Keratinocyte (primary cell): Measurements from ENCODE around the gene NIPA2.

Experiments used
- EZH2 ChIP-seq: IDR thresholded peaks from one replicate; pipeline ENCODE4 v1.6.1; 2012; ENCODE audit warnings: inconsistent platforms, mild to moderate bottlenecking, low read length, moderate library complexity
- TF ChIP-seq, protein P1 (sequence below), 3 experiments: IDR thresholded peaks in 1 of 3; conservative IDR thresholded peaks in 1 of 3; optimal IDR thresholded peaks in 1 of 3; 2 replicates in 2 of 3; 3 replicates in 1 of 3; pipeline versions ENCODE3 to v1.5.1; 2011; ENCODE audit warnings: low read length in 3 of 3, mild to moderate bottlenecking in 3 of 3, moderate library complexity in 2 of 3, control low read depth in 1 of 3, inconsistent platforms in 1 of 3; ENCODE audit not compliant: insufficient read depth in 2 of 3; ENCODE audit errors: extremely low read depth in 1 of 3

DNA sequence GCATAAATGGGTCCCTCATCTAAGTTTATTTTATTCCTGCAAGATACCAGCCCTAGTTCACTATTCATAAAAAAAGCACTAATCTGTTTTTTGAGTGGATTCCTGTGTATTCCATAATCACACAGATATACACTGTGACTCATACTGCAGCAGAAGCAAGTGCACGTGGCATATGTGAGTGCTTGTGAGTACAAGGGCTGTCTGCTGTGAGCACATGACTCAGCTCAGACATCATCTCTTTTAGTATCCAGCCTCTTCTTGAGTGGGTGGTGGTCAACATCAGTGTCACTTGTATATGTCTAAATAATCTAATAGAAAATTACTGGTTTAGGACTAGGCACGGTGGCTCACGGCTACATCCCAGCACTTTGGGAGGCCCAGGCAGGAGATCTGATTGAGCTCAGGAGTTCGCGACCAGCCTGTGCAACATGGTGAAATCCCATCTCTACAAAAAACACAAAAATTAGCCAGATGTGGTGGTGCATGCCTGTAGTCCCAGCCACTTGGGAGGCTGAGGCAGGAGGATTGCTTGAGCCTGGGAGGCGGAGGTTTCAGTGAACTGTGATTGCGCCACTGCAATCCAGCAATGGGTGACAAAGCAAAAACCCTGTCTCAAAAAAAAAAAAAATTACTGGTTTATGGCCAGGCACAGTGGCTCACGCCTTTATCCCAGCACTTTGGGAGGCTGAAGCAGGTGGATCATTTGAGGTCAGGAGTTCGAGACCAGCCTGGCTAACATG, 49.8 kb downstream of the NIPA2 start:
- TF ChIP-seq, protein P1, sequence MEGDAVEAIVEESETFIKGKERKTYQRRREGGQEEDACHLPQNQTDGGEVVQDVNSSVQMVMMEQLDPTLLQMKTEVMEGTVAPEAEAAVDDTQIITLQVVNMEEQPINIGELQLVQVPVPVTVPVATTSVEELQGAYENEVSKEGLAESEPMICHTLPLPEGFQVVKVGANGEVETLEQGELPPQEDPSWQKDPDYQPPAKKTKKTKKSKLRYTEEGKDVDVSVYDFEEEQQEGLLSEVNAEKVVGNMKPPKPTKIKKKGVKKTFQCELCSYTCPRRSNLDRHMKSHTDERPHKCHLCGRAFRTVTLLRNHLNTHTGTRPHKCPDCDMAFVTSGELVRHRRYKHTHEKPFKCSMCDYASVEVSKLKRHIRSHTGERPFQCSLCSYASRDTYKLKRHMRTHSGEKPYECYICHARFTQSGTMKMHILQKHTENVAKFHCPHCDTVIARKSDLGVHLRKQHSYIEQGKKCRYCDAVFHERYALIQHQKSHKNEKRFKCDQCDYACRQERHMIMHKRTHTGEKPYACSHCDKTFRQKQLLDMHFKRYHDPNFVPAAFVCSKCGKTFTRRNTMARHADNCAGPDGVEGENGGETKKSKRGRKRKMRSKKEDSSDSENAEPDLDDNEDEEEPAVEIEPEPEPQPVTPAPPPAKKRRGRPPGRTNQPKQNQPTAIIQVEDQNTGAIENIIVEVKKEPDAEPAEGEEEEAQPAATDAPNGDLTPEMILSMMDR (optimal IDR thresholded peaks at IDR 0.05 in 1 of 3, IDR thresholded peaks at IDR 0.05 in 1 of 3, conservative IDR thresholded peaks at IDR 0.05 in 1 of 3; ENCODE audit: extremely low read depth in 1 of 3, insufficient read depth in 2 of 3, low read length in 3 of 3) = no peak
- no peak for TF ChIP-seq EZH2
